PC-3 (cell line): ENCODE measurements around the gene ARPC3. TPM values are rescaled to one million over a fixed set of nuclear protein-coding genes. Genes with fewer than 3 reads are reported as not detected.

Experiments used
- ATAC-seq: fragments of 200-7000 bp; cut with Tn5 transposase; 2 replicates; pipeline ENCODE4 v1.9.1; 2020; ENCODE audit warnings: mild to moderate bottlenecking, moderate library complexity
- Bru-seq: library from RNA; stranded (reverse); fragments of 400-500 nt; gene quantifications from one replicate; lab custom pipeline; 2021; lab: Mats Ljungman, UMichigan
- BruChase-seq, 2 experiments: library from RNA; stranded (reverse); fragments of 400-500 nt; gene quantifications; one replicate each; lab custom pipeline; 2021; lab: Mats Ljungman, UMichigan
- BruUV-seq: library from RNA; stranded (reverse); fragments of 400-500 nt; replicated peaks from 2 replicates; lab custom pipeline; 2021; lab: Mats Ljungman, UMichigan
- CTCF ChIA-PET: fragments of 300-600 bp; sonication (Branson Sonifier 250); formaldehyde crosslinking; loops from one replicate; lab custom pipeline; 2022; ENCODE audit warnings: antibody characterized with exemption; lab: Charles Lee
- POLR2A ChIA-PET: fragments of 300-600 bp; sonication (Branson Sonifier 250); formaldehyde crosslinking; loops from one replicate; lab custom pipeline; 2022; ENCODE audit warnings: antibody characterized with exemption; ENCODE audit not compliant: unreplicated experiment; lab: Charles Lee
- DNase-seq: peaks from one replicate; pipeline ENCODE4 v3.0.0-alpha.2; 2015
- H2AFZ ChIP-seq: fragments of 300-600 bp; sonication (generic); 2 replicates; pipeline ENCODE4 v1.6.0; 2016; ENCODE audit warnings: antibody characterized with exemption, low read length
- H3F3A ChIP-seq: fragments of 300-600 bp; sonication (generic); one replicate; pipeline ENCODE4 v1.6.0; 2017; ENCODE audit warnings: antibody characterized with exemption, low read length, control low read depth, mild to moderate bottlenecking; ENCODE audit not compliant: unreplicated experiment
- H3K27ac ChIP-seq: fragments of 300-600 bp; sonication (generic); 2 replicates; pipeline ENCODE4 v1.5.1; 2016; ENCODE audit warnings: mild to moderate bottlenecking, low read length
- H3K27me3 ChIP-seq: fragments of 300-600 bp; sonication (generic); 2 replicates; pipeline ENCODE4 v1.6.1; 2016; ENCODE audit warnings: low read length, mixed read lengths
- H3K36me3 ChIP-seq: fragments of 300-600 bp; sonication (generic); 2 replicates; pipeline ENCODE4 v1.6.1; 2016; ENCODE audit warnings: low read depth, mixed run types, low read length, mixed read lengths
- H3K4me1 ChIP-seq: fragments of 300-600 bp; sonication (generic); 2 replicates; pipeline ENCODE4 v1.5.1; 2016; ENCODE audit warnings: low read length; ENCODE audit not compliant: insufficient read depth
- H3K4me2 ChIP-seq: fragments of 300-600 bp; sonication (generic); 2 replicates; pipeline ENCODE4 v1.6.0; 2016; ENCODE audit warnings: low read length
- H3K4me3 ChIP-seq: fragments of 300-600 bp; sonication (generic); 2 replicates; pipeline ENCODE4 v1.5.1; 2016; ENCODE audit warnings: mild to moderate bottlenecking, low read length, mixed read lengths
- H3K79me2 ChIP-seq: fragments of 300-600 bp; sonication (generic); 2 replicates; pipeline ENCODE4 v1.6.1; 2017; ENCODE audit warnings: low read length, mixed read lengths
- H3K9ac ChIP-seq: fragments of 300-600 bp; sonication (generic); 2 replicates; pipeline ENCODE4 v1.6.0; 2016; ENCODE audit warnings: mild to moderate bottlenecking, low read length
- H3K9me2 ChIP-seq: fragments of 300-600 bp; sonication (generic); replicated peaks from 2 replicates; pipeline ENCODE4 v1.6.1; 2016; ENCODE audit warnings: mixed run types, low read length, mixed read lengths
- H3K9me3 ChIP-seq: fragments of 300-600 bp; sonication (generic); 2 replicates; pipeline ENCODE4 v1.6.1; 2016; ENCODE audit warnings: low read length, mixed read lengths
- H4K20me1 ChIP-seq: fragments of 300-600 bp; sonication (generic); 2 replicates; pipeline ENCODE4 v1.6.1; 2016; ENCODE audit warnings: low read length, mixed read lengths
- EZH2 ChIP-seq: fragments of 300-600 bp; sonication (generic); IDR thresholded peaks from one replicate; pipeline ENCODE4 v1.6.1; 2017; ENCODE audit warnings: antibody characterized with exemption, mild to moderate bottlenecking, low read length; ENCODE audit not compliant: unreplicated experiment
- EZH2phosphoT487 ChIP-seq: fragments of 300-600 bp; sonication (generic); IDR thresholded peaks from 2 replicates; pipeline ENCODE4 v1.6.1; 2018; ENCODE audit warnings: mild to moderate bottlenecking, antibody characterized with exemption, low read length, borderline replicate concordance
- intact Hi-C: fragments of 100-400 bp; cut with micrococcal nuclease; formaldehyde crosslinking; loops from 2 replicates; pipeline ENCODE4 v1.9.0; 2023
- long read RNA-seq: library from polyadenylated mRNA; unstranded; transcript quantifications from one replicate; pipeline ENCODE4 v2.0.0, GENCODE V29; 2021; ENCODE audit not compliant: unreplicated experiment
- total RNA-seq: library from RNA; depleted of rRNA; stranded (reverse); fragments of >200 nt; gene quantifications from 2 replicates; pipeline ENCODE4 v1.2.3, GENCODE V29; 2014; rRNA removed
- TF ChIP-seq, protein P1 (sequence below): fragments of 300-600 bp; sonication (generic); conservative IDR thresholded peaks from 2 replicates; pipeline ENCODE4 v1.5.1; 2017; ENCODE audit warnings: antibody characterized with exemption, low read depth, mild to moderate bottlenecking, low read length

ARPC3 gene
- total RNA-seq, result 202 and 292 TPM in 2 replicates
- percentile 96 among the genes with signal in this experiment for Bru-seq, nascent RNA
- BruChase-seq, experiment 1, labeled RNA remaining after a 6-hour chase, result percentile 98 among the genes with signal in this experiment
- percentile 97 among the genes with signal in this experiment for BruChase-seq, experiment 2, labeled RNA remaining after a 2-hour chase
- long read RNA-seq, transcript ARPC3-201 (7 exons, 1,014 nt), result major isoform, 171 of 276 reads
- long read RNA-seq, partial matches to known transcripts, result 94 of 276 reads
- long read RNA-seq, other reads (novel, unspliced or antisense), result 7 of 276 reads

DNA sequence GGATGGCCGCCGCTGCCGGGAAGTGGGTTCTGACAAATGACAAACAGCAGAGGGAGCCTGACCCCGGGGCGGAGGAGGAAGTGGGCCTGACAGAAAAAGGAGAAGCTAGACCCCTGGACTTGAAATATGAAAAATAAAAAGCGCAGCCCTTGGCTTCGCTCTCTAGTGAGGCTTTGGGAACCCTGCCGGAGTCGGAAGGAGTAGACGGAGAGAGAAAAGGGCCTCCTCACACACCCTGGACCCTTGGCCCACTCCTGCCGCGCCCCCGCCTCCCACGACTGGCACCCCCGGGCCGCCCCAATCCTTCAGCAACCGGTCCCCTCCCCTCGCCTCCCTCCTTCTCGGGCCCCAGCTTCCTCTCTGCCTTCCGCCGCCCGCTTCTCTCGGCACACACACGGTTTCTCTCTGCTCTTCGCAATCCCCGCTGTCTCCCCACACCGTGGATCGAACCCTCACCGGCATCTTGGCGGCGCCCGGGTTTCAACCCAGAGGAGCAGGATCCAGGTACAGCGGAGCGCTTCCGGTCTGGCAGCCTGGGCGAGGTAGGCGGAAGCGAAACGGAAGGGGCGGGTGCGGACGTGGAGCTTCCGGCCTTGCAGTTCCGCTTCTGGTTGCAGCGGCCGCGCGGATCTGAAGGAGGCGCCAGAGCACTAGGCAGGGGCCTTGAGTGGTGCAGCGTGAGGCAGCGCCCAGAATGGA is at the start of gene ARPC3:
Gene ARPC3 (minus strand): TSS at position 539 of the 699 bp plus-strand sequence. CDS start 77 bp downstream, at position 462.
- Histone ChIP-seq H3K9ac (peak within 1 kb of the TSS; percentile 92), H3K4me1 (0 out of 2 replicates have a peak, but pooled peaks cover 5% of the 10 kb centered on the region), H3K27me3 (no peaks in the 10 kb centered on the region), H3K9me2 (no peaks in the 10 kb centered on the region), H3K9me3 (no peaks in the 10 kb centered on the region), H3K27ac (peak within 1 kb of the TSS; percentile 75), H3F3A (peaks cover 3% of the 10 kb centered on the region), H3K36me3 (peaks cover 21% of the 10 kb centered on the region; the same call in 1 of the 2 replicates), H3K79me2 (peaks cover 40% of the 10 kb centered on the region), H3K4me2 (peak within 1 kb of the TSS; percentile 87), H3K4me3 (peak within 1 kb of the TSS; percentile 94), H2AFZ (peak within 1 kb of the TSS; percentile 77), H4K20me1 (peaks cover 5% of the 10 kb centered on the region; the same call in 1 of the 2 replicates)
- peak; percentile 97 for DNase-seq
- intact Hi-C loops, result loop anchor here (1.0 to 2.0 kb wide), 3 partner anchors 18 to 377 kb away; partner anchors contain the start of genes FAM216A and GPN3
- ChIA-PET CTCF (interaction anchor here (0.6 to 1.9 kb wide), 8 partner anchors 17 to 433 kb away, joined by 4 to 25 read pairs (median 6); partner anchors contain the start of genes FAM216A and GPN3), POLR2A (interaction anchor here (0.6 to 1.1 kb wide), 6 partner anchors 17 to 922 kb away, joined by 3 to 8 read pairs (median 4); partner anchors contain the start of genes FAM216A and GPN3)
- BruUV-seq, result TSS peak; percentile 73
- ATAC-seq, result peak; percentile 96
- TF ChIP-seq EZH2phosphoT487, result no peak
- TF ChIP-seq, protein P1, sequence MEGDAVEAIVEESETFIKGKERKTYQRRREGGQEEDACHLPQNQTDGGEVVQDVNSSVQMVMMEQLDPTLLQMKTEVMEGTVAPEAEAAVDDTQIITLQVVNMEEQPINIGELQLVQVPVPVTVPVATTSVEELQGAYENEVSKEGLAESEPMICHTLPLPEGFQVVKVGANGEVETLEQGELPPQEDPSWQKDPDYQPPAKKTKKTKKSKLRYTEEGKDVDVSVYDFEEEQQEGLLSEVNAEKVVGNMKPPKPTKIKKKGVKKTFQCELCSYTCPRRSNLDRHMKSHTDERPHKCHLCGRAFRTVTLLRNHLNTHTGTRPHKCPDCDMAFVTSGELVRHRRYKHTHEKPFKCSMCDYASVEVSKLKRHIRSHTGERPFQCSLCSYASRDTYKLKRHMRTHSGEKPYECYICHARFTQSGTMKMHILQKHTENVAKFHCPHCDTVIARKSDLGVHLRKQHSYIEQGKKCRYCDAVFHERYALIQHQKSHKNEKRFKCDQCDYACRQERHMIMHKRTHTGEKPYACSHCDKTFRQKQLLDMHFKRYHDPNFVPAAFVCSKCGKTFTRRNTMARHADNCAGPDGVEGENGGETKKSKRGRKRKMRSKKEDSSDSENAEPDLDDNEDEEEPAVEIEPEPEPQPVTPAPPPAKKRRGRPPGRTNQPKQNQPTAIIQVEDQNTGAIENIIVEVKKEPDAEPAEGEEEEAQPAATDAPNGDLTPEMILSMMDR, result peak; percentile 82

DNA sequence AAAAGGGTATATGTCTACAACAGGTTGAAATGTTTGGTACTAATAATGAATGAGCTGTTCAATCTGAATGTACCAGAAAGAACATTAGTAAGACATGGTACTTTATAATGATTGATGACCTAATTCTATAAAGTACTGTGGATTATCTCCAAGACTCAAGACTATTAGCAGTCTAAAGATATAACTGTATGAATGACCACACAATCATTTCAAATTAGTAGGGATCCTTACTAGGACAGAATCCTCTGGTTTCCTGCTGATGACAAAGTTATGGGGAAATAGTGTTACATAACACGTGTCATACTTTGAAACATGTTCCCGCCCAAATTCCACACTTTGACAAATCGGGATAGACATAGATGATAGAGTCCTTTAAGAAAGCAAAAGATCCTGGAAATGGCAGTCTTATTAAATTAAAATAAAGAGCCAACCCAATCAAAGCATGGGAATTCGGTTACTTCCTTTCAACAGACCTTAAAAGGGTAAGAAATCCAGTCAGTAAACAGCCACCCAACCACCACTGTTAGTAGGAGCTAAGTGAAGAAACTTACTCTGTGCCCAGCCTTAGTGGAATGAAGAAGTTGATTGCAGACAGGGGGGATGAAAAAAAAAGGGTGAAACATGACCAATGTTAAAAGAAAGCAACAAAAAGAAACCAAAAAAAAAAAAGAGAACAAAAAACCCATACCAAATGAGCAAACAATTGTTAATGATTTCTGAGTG is 49.0 kb upstream of the ARPC3 start:
- Histone ChIP-seq H3K79me2 (peaks cover 58% of the 10 kb centered on the region), H3K9me2 (no peaks in the 10 kb centered on the region), H4K20me1 (0 out of 2 replicates have a peak, but pooled peaks cover 3% of the 10 kb centered on the region), H3K4me1 (peaks cover 22% of the 10 kb centered on the region), H3K9me3 (no peaks in the 10 kb centered on the region), H3K9ac (no peak overlapping the region), H3K36me3 (peaks cover 23% of the 10 kb centered on the region), H2AFZ (no peak overlapping the region), H3K4me3 (no peak overlapping the region; the same call in 1 of the 2 replicates), H3F3A (no peaks in the 10 kb centered on the region), H3K27me3 (no peaks in the 10 kb centered on the region), H3K27ac (no peak overlapping the region), H3K4me2 (peak overlapping the region; percentile 85)
- DNase-seq (peak; percentile 36), ATAC-seq (no peak)
- ChIA-PET POLR2A (interaction anchor here (0.7 kb wide), 1 partner anchor 31 kb away, joined by 11 read pairs; the partner anchor contains the start of gene GPN3), CTCF (no interaction called here)
- intact Hi-C loops, result no loop called here
- TF ChIP-seq, protein P1, result no peak
- no peak for TF ChIP-seq EZH2phosphoT487
- TF ChIP-seq EZH2, result no peak
- BruUV-seq, result no TSS peak
